A549 (cell line): ENCODE results near the gene ADNP2.

ENCODE experiments used
- BHLHE40 ChIP-seq: IDR thresholded peaks from 2 replicates; pipeline ENCODE4 v1.6.1; 2012; ENCODE audit warnings: low read depth, low read length, inconsistent platforms
- CEBPB ChIP-seq, 2 experiments: fragments of >200 bp in 1 of 2; sonication (Bioruptor Twin) in 1 of 2; formaldehyde crosslinking in 1 of 2; IDR thresholded peaks; 2 replicates each; pipeline ENCODE4 v1.6.1; 2012 to 2016
- CTCF ChIP-seq: fragments of >200 bp; sonication (Bioruptor Twin); formaldehyde crosslinking; IDR thresholded peaks from 3 replicates; pipeline ENCODE4 v1.5.1; 2016
- EP300 ChIP-seq, 2 experiments: fragments of >200 bp; sonication (Bioruptor Twin); formaldehyde crosslinking; IDR thresholded peaks; 2 replicates in 1 of 2; 3 replicates in 1 of 2; pipeline ENCODE4 v1.6.1; 2016 to 2017
- ESRRA ChIP-seq: fragments of 150-350 bp; IDR thresholded peaks from 2 replicates; pipeline ENCODE4 v1.6.1; 2014; ENCODE audit warnings: mild to moderate bottlenecking, low read length, borderline replicate concordance
- HMGXB4 ChIP-seq: fragments of 250-450 bp; sonication (Bioruptor Pico); IDR thresholded peaks from 2 replicates; pipeline ENCODE4 v1.5.0; 2021; ENCODE audit warnings: mild to moderate bottlenecking, moderate library complexity, borderline replicate concordance
- HOXA7 ChIP-seq: fragments of 250-450 bp; sonication (Bioruptor Pico); IDR thresholded peaks from 2 replicates; pipeline ENCODE4 v1.5.0; 2020; ENCODE audit warnings: mild to moderate bottlenecking, moderate library complexity
- NFE2L2 ChIP-seq: fragments of 150-350 bp; conservative IDR thresholded peaks from 2 replicates; pipeline ENCODE4 v1.6.1; 2014; ENCODE audit warnings: low read length
- NR3C1 ChIP-seq: fragments of >200 bp; sonication (Bioruptor Twin); formaldehyde crosslinking; IDR thresholded peaks from 3 replicates; pipeline ENCODE4 v1.6.1; 2017
- POLR2A ChIP-seq: IDR thresholded peaks from 2 replicates; pipeline ENCODE4 v1.6.1; 2012; ENCODE audit warnings: mild to moderate bottlenecking, low read length
- RAD21 ChIP-seq, 2 experiments: fragments of >200 bp in 1 of 2; sonication (Bioruptor Twin) in 1 of 2; formaldehyde crosslinking in 1 of 2; IDR thresholded peaks in 1 of 2; conservative IDR thresholded peaks in 1 of 2; 2 replicates in 1 of 2; 3 replicates in 1 of 2; pipeline ENCODE4 v1.6.1; 2012 to 2018; ENCODE audit warnings: inconsistent platforms in 1 of 2
- RARB ChIP-seq: fragments of 250-450 bp; sonication (Bioruptor Pico); IDR thresholded peaks from 2 replicates; pipeline ENCODE4 v1.8.0; 2021; ENCODE audit warnings: mild to moderate bottlenecking, moderate library complexity
- SREBF2 ChIP-seq: fragments of 450-650 bp; IDR thresholded peaks from 2 replicates; pipeline ENCODE4 v1.6.1; 2014; ENCODE audit warnings: mild to moderate bottlenecking, moderate library complexity

DNA sequence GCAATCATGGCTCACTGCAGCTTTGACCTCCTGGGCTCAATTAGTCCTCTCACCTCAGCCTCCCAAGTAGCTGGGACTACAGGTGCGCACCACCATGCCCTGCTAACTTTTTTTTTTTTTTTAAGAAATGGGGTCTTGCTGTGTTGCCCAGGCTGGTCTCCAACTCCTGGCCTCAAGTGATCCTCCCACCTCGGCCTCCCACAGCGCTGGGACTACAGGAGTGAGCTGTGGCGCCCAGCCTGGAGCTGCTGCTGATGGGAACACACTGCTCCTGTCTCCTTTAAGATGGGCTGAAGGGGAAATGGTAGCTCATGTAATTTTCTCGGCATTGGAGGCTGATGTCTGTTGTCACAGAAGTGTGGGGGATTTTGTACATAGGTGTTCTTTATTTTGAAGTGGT is 34.9 kb upstream of the ADNP2 start:
- TF ChIP-seq SREBF2 (no peak), EP300 (IDR thresholded peaks at IDR 0.05) (no peak), POLR2A (no peak), NFE2L2 (no peak), BHLHE40 (no peak), RAD21 (conservative IDR thresholded peaks at IDR 0.05 in 1 of 2, IDR thresholded peaks at IDR 0.05 in 1 of 2) (no peak), NR3C1 (no peak), CTCF (no peak), HMGXB4 (CRISPR knock-in tag) (no peak), RARB (CRISPR knock-in tag) (no peak), ESRRA (no peak), CEBPB (IDR thresholded peaks at IDR 0.05) (no peak), HOXA7 (CRISPR knock-in tag) (no peak)
